NB4 (cell line): ENCODE results near the gene TUBE1.

Experiments used
- DNase-seq: peaks from one replicate; pipeline ENCODE4 v3.0.0; 2010; ENCODE audit warnings: low read depth
- H3K4me3 ChIP-seq: one replicate; pipeline ENCODE4 v1.5.1; 2011; ENCODE audit warnings: mild to moderate bottlenecking, low read depth, low read length, moderate library complexity
- CTCF ChIP-seq: IDR thresholded peaks from one replicate; pipeline ENCODE4 v1.5.1; 2012; ENCODE audit warnings: low read depth, low read length
- MAX ChIP-seq: IDR thresholded peaks from 2 replicates; pipeline ENCODE4 v1.6.1; 2011; ENCODE audit warnings: low read depth, low read length
- MYC ChIP-seq: IDR thresholded peaks from 2 replicates; pipeline ENCODE4 v1.6.1; 2011; ENCODE audit warnings: low read depth, low read length
- POLR2A ChIP-seq: IDR thresholded peaks from 2 replicates; pipeline ENCODE4 v1.6.1; 2011; ENCODE audit warnings: mild to moderate bottlenecking; ENCODE audit not compliant: insufficient read length; ENCODE audit errors: extremely low read depth

Gene TUBE1

GRCh38 chr6:112032728-112033127 lies 54.6 kb downstream of the TUBE1 start:
- DNase-seq: no peak
- no peak for TF ChIP-seq MAX
- no peak for TF ChIP-seq POLR2A
- no peak for TF ChIP-seq MYC
- no peak for TF ChIP-seq CTCF
- H3K4me3 ChIP-seq: no peak overlapping the region

GRCh38 chr6:112031960-112032359 lies 55.3 kb downstream of the TUBE1 start:
- DNase-seq: no peak
- TF ChIP-seq POLR2A (no peak), CTCF (no peak), MYC (no peak), MAX (no peak)
- no peak overlapping the region for H3K4me3 ChIP-seq

- no peak for TF ChIP-seq MYC
- no peak for TF ChIP-seq CTCF
- TF ChIP-seq POLR2A: no peak
- no peak for DNase-seq
Measured at GRCh38 chr6:112030961-112031660, 56.2 kb downstream of the TUBE1 start.

GRCh38 chr6:112030206-112030960 lies 56.9 kb downstream of the TUBE1 start:
- no peak for DNase-seq
- TF ChIP-seq MYC: no peak

More at GRCh38 chr6:112030961-112031660, 56.2 kb downstream of the TUBE1 start:
- no peak overlapping the region for H3K4me3 ChIP-seq

GRCh38 chr6:112029045-112029822 lies 58.0 kb downstream of the TUBE1 start:
- H3K4me3 ChIP-seq: no peak overlapping the region
- DNase-seq: peak; percentile 81
- TF ChIP-seq MYC (no peak), MAX (0 out of 2 replicates have a peak, but pooled peaks have one; percentile 11), CTCF (peak; percentile 91)

More at GRCh38 chr6:112030206-112030960, 56.9 kb downstream of the TUBE1 start:
- no peak overlapping the region for H3K4me3 ChIP-seq
